Measurements from ENCODE around the gene ZNF624. TPM values are rescaled to one million over a fixed set of nuclear protein-coding genes. Genes with fewer than 3 reads are reported as not detected.
"Not testable (repeated sequence)": the region's sequence is repeated elsewhere in the genome, so short reads cannot be mapped to it uniquely, and the experiment has no call there.

ZNF624 gene
- 1 to 10 TPM; 4.4 to 5.6 TPM for total RNA-seq

DNA sequence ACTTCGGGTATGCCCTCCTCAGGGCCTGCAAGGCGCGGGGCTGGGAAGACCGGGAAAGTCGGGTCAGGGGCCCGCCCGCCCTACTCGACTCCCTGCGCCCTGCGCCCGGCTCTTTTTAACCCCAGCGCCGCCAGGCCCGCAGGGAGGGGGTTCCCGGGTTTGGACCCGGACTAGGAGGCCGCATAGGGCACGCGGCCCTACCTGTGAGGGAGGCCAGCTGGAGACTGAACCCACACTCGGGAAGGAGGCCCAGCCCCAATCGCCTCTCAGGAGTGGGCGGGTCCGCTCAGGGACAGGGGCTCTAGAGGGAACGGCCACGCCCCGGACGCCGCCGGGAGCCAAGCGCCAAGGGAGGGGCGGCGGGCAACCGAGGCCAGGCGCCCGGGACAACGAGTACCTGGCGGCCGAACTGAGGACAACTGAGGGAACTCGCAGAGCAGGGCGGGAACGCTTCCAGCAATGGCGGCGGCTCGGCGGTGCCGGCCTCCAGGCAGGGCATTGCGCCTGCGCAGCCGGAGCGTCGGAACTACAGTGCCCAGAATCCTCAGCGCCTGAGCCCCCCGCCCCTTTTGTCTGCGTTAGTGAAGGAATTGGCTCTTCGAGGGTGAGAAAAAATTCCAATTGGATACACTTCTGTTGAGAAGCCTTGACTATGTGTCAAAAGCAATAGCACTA, at the start of gene ZNF624:
Gene ZNF624 (minus strand): TSS at position 484 of the 675 bp plus-strand sequence.
- peak within 1 kb of the TSS; percentile 40 for H3K27ac Mint-ChIP-seq
- H3K27me3 Mint-ChIP-seq: peaks cover 4% of the 10 kb centered on the region
- H3K36me3 Mint-ChIP-seq (ENCODE audit: low read depth): no peaks in the 10 kb centered on the region
- ChIA-PET POLR2A (interaction anchor here (1.2 kb wide), 1 partner anchor 117 kb away, joined by 6 read pairs; no protein-coding TSS in a partner anchor), CTCF (interaction anchor here (1.2 kb wide), 1 partner anchor 64 kb away, joined by 5 read pairs; no protein-coding TSS in a partner anchor)
- DNase-seq: peak; percentile 85
- no peaks in the 10 kb centered on the region for H3K9me3 Mint-ChIP-seq
- H3K4me3 Mint-ChIP-seq: peak within 1 kb of the TSS; percentile 71
- peaks cover 13% of the 10 kb centered on the region for H3K4me1 Mint-ChIP-seq

DNA sequence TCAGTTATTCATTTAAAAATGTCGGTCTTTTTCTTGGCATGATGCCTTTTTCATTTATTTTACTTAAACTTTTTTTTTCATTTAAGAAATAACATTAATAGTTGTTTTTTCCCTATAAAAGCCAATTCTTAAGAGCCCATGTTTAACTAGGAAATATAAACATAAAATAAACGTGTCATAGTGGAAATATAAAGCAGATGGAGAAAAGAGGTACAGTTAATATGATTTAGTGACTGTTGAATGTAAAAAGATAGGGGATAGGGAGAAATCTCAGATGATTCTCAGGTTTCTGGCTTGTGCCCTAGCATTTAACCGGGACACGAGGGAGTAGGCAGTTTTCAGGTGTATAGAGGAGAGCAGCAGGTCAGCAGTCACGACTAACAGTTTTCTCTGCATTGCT, 44.0 kb upstream of the ZNF624 start:
- POLR2A ChIA-PET; CTCF ChIA-PET; H3K4me3 Mint-ChIP-seq; H3K4me1 Mint-ChIP-seq; H3K27me3 Mint-ChIP-seq; H3K36me3 Mint-ChIP-seq (ENCODE audit: low read depth); H3K27ac Mint-ChIP-seq; DNase-seq; H3K9me3 Mint-ChIP-seq: not testable (repeated sequence)

DNA sequence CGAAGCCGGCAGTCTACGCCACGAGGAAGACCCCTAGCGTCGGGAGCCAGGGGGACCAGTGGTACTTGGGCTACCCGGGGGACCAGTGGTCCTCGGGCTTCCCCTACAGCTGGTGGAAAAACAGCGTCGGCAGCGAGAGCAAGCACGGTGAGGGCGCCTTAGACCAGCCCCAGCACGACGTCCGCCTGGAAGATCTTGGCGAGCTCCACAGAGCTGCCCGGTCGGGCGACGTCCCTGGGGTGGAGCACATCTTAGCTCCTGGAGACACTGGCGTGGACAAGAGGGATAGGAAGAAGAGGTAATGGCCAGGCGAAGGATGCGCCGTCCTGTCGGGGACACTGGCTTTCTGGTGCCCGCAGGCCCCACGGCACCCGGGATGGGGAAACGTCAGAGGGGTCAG, 36.8 kb upstream of the ZNF624 start:
- H3K36me3 Mint-ChIP-seq (ENCODE audit: low read depth); H3K4me3 Mint-ChIP-seq; H3K27me3 Mint-ChIP-seq; H3K9me3 Mint-ChIP-seq; H3K4me1 Mint-ChIP-seq; DNase-seq; POLR2A ChIA-PET: not testable (repeated sequence)
- CTCF ChIA-PET: interaction anchor here (1.0 to 1.8 kb wide), 4 partner anchors 51 to 250 kb away, joined by 3 to 9 read pairs (median 6); no protein-coding TSS in a partner anchor
- peak overlapping the region; percentile 10 for H3K27ac Mint-ChIP-seq

DNA sequence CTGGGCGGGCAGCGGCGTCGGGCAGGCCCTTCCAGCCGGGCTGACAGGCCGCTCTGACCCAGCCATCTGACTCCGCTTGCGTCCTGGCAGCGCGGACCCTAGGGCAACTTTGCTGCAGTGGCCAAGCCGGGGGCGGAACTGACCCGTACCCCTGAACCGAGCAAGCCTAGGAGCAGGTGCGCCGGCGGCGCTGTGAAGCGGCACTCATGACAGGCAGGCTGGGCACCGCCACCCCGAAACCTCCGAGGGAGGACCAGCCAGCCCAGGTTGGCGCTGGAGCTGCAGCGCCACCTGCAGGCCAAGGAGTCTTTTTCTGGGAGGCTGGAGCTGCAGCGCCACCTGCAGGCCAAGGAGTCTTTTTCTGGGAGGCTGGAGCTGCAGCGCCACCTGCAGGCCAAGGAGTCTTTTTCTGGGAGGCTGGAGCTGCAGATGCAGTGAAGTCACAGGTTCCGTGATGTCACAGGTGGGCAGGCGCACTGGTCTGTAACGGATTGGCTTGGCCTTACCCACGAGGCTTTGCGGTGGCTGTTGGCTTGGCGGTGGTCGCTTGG, 36.2 kb upstream of the ZNF624 start, which contains the start of gene CCDC144A:
Gene CCDC144A (plus strand): TSS at position 511 of the 551 bp plus-strand sequence. CDS start 160 bp downstream, outside the sequence.
- H3K4me3 Mint-ChIP-seq; H3K36me3 Mint-ChIP-seq (ENCODE audit: low read depth); H3K9me3 Mint-ChIP-seq; H3K4me1 Mint-ChIP-seq; POLR2A ChIA-PET; H3K27me3 Mint-ChIP-seq: not testable (repeated sequence)
- peak within 1 kb of the TSS; percentile 10 for H3K27ac Mint-ChIP-seq
- peak; percentile 62 for DNase-seq
- CTCF ChIA-PET: interaction anchor here (1.0 to 1.8 kb wide), 6 partner anchors 25 to 249 kb away, joined by 3 to 9 read pairs (median 5); no protein-coding TSS in a partner anchor

DNA sequence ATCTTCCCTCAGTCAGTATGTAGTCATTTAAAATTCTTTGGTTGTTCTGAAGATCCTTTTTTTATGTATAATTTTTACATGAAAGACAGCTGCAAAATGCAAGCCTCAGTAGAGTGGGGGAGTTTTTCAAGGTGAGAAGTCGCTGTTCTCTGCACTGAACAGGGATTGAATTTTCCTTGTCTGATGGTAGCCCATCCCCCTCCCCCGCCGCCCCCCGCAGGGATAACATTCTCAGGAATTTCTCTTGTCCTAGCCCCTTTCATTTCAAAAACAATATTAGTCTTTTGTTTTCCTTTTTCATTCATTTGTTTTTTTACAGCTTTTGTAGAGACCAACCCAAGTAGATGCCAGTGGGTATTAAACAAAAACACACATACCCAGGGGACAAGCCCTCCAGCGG, 33.5 kb upstream of the ZNF624 start:
- H3K27ac Mint-ChIP-seq; H3K9me3 Mint-ChIP-seq; POLR2A ChIA-PET; CTCF ChIA-PET; H3K4me1 Mint-ChIP-seq; H3K36me3 Mint-ChIP-seq (ENCODE audit: low read depth); DNase-seq; H3K4me3 Mint-ChIP-seq: not testable (repeated sequence)
- H3K27me3 Mint-ChIP-seq: peaks cover 14% of the 10 kb centered on the region

DNA sequence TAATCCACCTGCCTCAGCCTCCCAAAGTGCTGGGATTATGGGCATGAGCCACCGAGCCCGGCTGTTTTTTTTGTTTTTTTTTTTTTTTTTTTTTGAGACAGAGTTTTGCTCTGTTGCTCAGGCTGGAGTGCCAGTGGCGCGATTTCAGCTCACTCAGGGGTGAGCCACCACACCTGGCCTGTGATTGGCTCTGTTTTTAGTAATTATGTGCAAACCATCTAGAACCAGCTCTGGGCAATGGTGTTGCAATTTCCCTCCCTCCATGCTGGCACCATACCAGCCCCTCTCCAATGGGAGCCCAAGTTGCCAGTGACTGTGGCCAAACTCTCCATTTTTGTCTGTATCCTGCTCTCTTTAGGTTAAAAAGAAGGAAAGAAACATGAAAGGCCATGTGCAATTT, 32.4 kb upstream of the ZNF624 start:
- H3K36me3 Mint-ChIP-seq (ENCODE audit: low read depth); H3K27ac Mint-ChIP-seq; H3K4me3 Mint-ChIP-seq; H3K4me1 Mint-ChIP-seq; H3K9me3 Mint-ChIP-seq; POLR2A ChIA-PET; DNase-seq: not testable (repeated sequence)
- CTCF ChIA-PET: interaction anchor here (0.7 kb wide), 1 partner anchor 1646 kb away, joined by 3 read pairs; no protein-coding TSS in a partner anchor
- peaks cover 17% of the 10 kb centered on the region for H3K27me3 Mint-ChIP-seq

DNA sequence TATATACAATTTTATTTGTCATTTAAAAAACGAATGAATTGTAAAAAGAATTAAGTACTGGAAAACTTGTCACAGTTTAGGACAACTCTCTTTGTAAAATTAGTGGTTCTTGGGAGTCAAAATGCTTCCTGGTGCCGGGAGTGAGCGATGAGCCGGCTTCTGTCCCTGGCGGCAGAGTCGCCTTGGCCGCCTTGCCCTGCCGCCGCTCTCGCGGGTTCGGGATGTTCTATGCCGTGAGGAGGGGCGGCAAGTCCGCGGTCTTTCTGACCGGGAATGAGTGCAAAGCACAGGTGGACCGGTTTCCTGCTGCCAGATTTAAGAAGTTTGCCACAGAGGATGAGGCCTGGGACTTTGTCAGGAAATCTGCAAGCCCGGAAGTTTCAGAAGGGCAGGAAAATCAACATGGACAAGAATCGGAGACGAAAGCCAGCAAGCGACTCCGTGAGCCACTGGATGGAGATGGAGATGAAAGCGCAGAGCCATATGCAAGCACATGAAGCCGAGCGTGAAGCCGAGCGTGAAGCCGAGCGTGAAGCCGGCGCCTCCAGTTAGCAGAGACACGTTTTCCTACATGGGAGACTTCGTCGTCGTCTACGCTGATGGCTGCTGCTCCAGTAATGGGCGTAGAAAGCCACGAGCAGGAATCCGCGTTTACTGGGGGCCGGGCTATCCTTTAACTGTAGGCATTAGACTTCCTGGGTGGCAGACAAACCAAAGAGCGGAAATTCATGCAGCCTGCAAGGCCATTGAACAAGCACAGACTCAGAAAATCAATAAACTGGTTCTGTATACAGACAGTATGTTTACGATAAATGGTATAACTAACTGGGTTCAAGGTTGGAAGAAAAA, 29.9 kb upstream of the ZNF624 start:
- H3K36me3 Mint-ChIP-seq (ENCODE audit: low read depth); H3K27ac Mint-ChIP-seq; H3K4me1 Mint-ChIP-seq; DNase-seq; H3K9me3 Mint-ChIP-seq; H3K4me3 Mint-ChIP-seq; POLR2A ChIA-PET; CTCF ChIA-PET: not testable (repeated sequence)
- H3K27me3 Mint-ChIP-seq: peaks cover 17% of the 10 kb centered on the region

DNA sequence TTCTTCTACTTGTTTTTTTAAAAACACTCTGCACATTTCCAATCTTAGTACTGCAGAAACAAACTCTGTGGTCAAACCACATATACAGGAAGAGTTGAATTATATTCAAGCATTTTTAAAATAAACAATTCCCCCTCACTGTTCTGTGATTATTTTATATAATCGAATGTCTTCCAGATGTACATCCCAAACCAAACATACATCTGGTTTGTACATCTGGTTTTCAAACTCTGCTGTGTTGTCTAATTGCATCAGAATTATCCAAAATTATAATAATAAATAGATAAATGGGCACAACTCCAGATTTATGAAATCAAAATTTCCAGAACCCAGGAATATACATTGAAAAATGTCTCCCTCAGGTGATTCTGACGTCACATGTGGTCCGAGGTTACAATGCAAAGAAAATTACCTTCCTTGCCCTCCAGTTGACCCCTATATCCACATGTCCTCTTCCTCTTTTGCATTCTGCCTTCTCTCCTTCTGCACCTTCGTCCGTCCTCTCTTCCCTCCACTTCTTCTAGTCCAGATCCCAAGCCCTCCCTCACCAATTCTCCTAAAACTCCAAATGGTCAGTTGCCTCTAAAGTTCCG, 23.1 kb upstream of the ZNF624 start:
- H3K4me3 Mint-ChIP-seq: no peak overlapping the region
- H3K36me3 Mint-ChIP-seq (ENCODE audit: low read depth): no peaks in the 10 kb centered on the region
- POLR2A ChIA-PET: no interaction called here
- CTCF ChIA-PET: no interaction called here
- H3K27me3 Mint-ChIP-seq: peaks cover 5% of the 10 kb centered on the region
- H3K27ac Mint-ChIP-seq: no peak overlapping the region
- no peak for DNase-seq
- H3K9me3 Mint-ChIP-seq: no peaks in the 10 kb centered on the region
- no peaks in the 10 kb centered on the region for H3K4me1 Mint-ChIP-seq

DNA sequence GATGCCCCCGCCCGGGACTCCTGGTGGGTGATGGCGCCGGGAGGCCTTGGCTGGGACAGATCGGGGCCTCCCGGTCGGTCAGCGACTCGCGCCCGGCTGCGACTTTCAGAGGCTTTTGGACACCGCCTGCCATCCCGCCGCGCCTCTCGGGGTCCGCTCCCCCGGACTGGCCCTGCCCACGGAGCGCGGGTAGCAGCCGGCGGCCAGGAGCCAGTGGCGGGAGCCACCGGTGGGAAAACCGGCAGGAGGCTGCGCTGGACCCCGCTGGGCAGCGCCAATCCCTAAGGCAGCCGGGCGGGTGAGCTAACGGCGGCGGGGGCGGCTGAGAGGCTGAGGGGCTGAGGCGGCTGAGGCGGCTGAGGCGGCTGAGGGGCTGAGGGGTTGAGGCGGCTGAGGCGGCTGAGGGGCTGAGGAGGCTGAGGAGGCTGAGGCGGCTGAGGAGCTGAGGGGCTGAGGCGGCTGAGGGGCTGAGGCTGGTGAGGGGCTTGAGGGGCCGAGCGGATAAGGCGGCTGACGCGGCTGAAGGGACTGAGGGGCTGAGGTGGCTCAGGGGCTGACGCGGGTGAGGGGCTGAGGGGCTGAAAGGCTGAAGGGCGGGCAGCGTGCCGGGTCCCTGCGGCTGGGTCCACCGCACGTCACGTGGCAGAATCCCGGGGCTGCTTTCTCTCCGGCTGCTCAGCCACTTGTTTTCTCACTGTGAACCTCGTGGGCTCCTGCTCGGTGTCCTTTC, 13.4 kb upstream of the ZNF624 start:
- H3K27me3 Mint-ChIP-seq: peaks cover 46% of the 10 kb centered on the region
- H3K36me3 Mint-ChIP-seq (ENCODE audit: low read depth); H3K9me3 Mint-ChIP-seq; CTCF ChIA-PET; H3K4me1 Mint-ChIP-seq; H3K4me3 Mint-ChIP-seq; H3K27ac Mint-ChIP-seq; DNase-seq: not testable (repeated sequence)
- POLR2A ChIA-PET: interaction anchor here (0.7 kb wide), 1 partner anchor 1453 kb away, joined by 3 read pairs; no protein-coding TSS in a partner anchor

DNA sequence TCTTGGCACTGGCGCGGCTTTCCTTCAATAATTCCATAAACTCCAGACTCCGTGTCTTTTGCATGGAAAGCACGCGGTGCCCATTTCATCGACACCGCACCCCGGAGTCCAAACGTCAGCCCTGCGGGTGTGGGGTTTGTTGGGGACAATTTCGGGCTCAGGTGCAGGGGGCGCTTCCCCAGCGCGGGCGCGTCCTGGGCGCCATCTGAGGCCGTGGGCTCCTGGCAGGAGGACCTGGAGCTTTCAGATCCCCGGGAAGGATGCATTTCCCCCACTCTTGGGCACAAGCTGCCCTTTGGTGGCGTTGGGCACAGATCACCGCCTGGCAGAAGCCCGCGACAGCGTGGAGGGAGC, 12.9 kb upstream of the ZNF624 start:
- CTCF ChIA-PET; H3K9me3 Mint-ChIP-seq; DNase-seq; H3K36me3 Mint-ChIP-seq (ENCODE audit: low read depth); H3K27ac Mint-ChIP-seq; H3K4me3 Mint-ChIP-seq; H3K4me1 Mint-ChIP-seq: not testable (repeated sequence)
- POLR2A ChIA-PET: interaction anchor here (0.7 kb wide), 1 partner anchor 1453 kb away, joined by 3 read pairs; no protein-coding TSS in a partner anchor
- peaks cover 44% of the 10 kb centered on the region for H3K27me3 Mint-ChIP-seq

DNA sequence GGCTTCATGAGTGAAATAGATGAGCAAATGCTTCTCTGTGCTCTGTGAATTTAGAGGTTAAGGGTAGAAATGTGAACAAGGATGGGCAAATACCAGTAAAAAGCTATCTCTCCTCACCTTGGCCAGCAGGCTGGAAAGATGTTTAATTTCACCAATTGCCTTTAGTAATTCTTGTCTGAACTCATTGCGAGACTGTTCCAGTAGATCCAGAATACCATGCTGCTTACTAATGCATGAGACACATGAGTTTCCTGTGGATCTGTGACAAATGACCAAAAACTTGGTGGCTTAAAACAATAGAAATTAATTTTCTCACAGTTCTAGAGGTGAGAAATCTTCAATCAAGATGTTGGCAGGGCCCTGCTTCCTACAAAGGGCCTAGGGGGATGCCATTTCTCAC, 9.3 kb upstream of the ZNF624 start:
- no peak for DNase-seq
- POLR2A ChIA-PET: interaction anchor here (0.5 kb wide), 1 partner anchor 515 kb away, joined by 4 read pairs; no protein-coding TSS in a partner anchor
- H3K4me1 Mint-ChIP-seq: no peaks in the 10 kb centered on the region
- peaks cover 3% of the 10 kb centered on the region for H3K9me3 Mint-ChIP-seq
- no peaks in the 10 kb centered on the region for H3K36me3 Mint-ChIP-seq (ENCODE audit: low read depth)
- CTCF ChIA-PET: no interaction called here
- H3K27ac Mint-ChIP-seq: no peak overlapping the region
- H3K4me3 Mint-ChIP-seq: no peak overlapping the region
- H3K27me3 Mint-ChIP-seq: peaks cover 44% of the 10 kb centered on the region

DNA sequence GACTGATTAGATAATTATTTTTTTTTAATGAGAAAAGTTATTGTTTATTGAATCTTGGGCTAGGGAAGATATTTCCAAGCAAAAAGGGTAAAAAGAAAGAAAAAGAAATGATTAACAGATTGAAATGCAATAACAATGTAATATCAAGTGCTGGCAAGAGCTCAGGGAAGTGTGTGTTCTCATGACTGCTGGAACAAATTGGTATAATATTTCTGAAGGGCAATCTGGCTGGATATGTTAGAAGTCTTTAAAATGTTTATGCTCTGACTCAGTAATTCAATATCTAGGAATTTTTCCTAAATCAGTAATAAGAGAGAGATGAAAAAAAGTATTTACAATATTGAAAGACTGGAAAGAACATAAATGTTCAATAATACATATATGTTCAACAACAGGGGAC, 7.6 kb upstream of the ZNF624 start:
- Mint-ChIP-seq H3K9me3 (peaks cover 3% of the 10 kb centered on the region), H3K4me1 (no peaks in the 10 kb centered on the region), H3K27me3 (peaks cover 33% of the 10 kb centered on the region), H3K36me3 (ENCODE audit: low read depth) (no peaks in the 10 kb centered on the region), H3K4me3 (no peak overlapping the region), H3K27ac (no peak overlapping the region)
- CTCF ChIA-PET: no interaction called here
- POLR2A ChIA-PET: no interaction called here
- no peak for DNase-seq
